H1 (cell line): ENCODE measurements around the gene DCP1B. TPM values are rescaled to one million over a fixed set of nuclear protein-coding genes. Genes with fewer than 3 reads are reported as not detected.

Source experiments
- ATF3 ChIP-seq: IDR thresholded peaks from 2 replicates; pipeline ENCODE4 v1.6.1; 2011; ENCODE audit warnings: low read depth, mild to moderate bottlenecking, low read length; ENCODE audit not compliant: insufficient read depth
- CBX8 ChIP-seq: fragments of 300-800, 300-1000 bp; sonication (generic); IDR thresholded peaks from 2 replicates; pipeline ENCODE4 v1.7.1; 2016; ENCODE audit warnings: low read depth, low read length, borderline replicate concordance
- RAD21 ChIP-seq, 2 experiments: IDR thresholded peaks in 1 of 2; conservative IDR thresholded peaks in 1 of 2; 2 replicates each; pipeline ENCODE4 v1.6.1; 2011; ENCODE audit warnings: low read depth in 2 of 2, low read length in 2 of 2, improper control_type of control experiment in 1 of 2, inconsistent platforms in 1 of 2, mild to moderate bottlenecking in 1 of 2, moderate library complexity in 1 of 2
- RBBP5 ChIP-seq: IDR thresholded peaks from 2 replicates; pipeline ENCODE4 v1.7.1; 2012; ENCODE audit warnings: low read depth, mild to moderate bottlenecking, inconsistent platforms, low read length, moderate library complexity, borderline replicate concordance
- RXRA ChIP-seq: IDR thresholded peaks from 2 replicates; pipeline ENCODE4 v1.6.1; 2011; ENCODE audit warnings: low read depth, mild to moderate bottlenecking, low read length, moderate library complexity; ENCODE audit not compliant: insufficient read depth
- polyA plus RNA-seq, 7 experiments: library from polyadenylated mRNA; depleted of rRNA in 3 of 7; stranded (reverse) in 5 of 7; unstranded in 2 of 7; fragments of >200 nt in 5 of 7; fragments of 200-250 nt in 2 of 7; gene quantifications; 1 replicate in 5 of 7; 2 replicates in 1 of 7; 4 replicates in 1 of 7; pipeline versions ENCODE4 v1.2.1 to v1.2.3, GENCODE V29; 2011 to 2013; ENCODE audit warnings: missing spikeins in 2 of 7, mixed read lengths in 2 of 7
- total RNA-seq: library from RNA; stranded (reverse); fragmentation: NEBNext Ultra II Directional; extraction: Animal tissue kit (Norgen Biotek cat#: 25700); gene quantifications from 2 replicates; pipeline ENCODE4 v1.2.1, GENCODE V29; 2021
- TF ChIP-seq, protein P1 (sequence below): IDR thresholded peaks from 2 replicates; pipeline ENCODE4 v1.6.1; 2012; ENCODE audit warnings: low read length, inconsistent platforms
- TF ChIP-seq, protein P2 (sequence below): IDR thresholded peaks from 2 replicates; pipeline ENCODE4 v1.6.1; 2011; ENCODE audit warnings: low read length, improper control_type of control experiment

The DCP1B gene
- total and polyA plus RNA-seq, 2 of the 8 experiments (the other 6 are each of a cell fraction or from before 2014, with no cell fraction given): 14.8 to 29.0 TPM

GRCh38 chr12:1917172-1918070, 86.8 kb downstream of the DCP1B start (continued):
- no peak for TF ChIP-seq CBX8
- no peak for TF ChIP-seq RBBP5
- TF ChIP-seq, protein P1, sequence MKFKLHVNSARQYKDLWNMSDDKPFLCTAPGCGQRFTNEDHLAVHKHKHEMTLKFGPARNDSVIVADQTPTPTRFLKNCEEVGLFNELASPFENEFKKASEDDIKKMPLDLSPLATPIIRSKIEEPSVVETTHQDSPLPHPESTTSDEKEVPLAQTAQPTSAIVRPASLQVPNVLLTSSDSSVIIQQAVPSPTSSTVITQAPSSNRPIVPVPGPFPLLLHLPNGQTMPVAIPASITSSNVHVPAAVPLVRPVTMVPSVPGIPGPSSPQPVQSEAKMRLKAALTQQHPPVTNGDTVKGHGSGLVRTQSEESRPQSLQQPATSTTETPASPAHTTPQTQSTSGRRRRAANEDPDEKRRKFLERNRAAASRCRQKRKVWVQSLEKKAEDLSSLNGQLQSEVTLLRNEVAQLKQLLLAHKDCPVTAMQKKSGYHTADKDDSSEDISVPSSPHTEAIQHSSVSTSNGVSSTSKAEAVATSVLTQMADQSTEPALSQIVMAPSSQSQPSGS: no peak
- no peak for TF ChIP-seq RAD21 (IDR thresholded peaks at IDR 0.05 in 1 of 2, conservative IDR thresholded peaks at IDR 0.05 in 1 of 2; ENCODE audit: low read depth in 2 of 2, low read length in 2 of 2)
- TF ChIP-seq, protein P2, sequence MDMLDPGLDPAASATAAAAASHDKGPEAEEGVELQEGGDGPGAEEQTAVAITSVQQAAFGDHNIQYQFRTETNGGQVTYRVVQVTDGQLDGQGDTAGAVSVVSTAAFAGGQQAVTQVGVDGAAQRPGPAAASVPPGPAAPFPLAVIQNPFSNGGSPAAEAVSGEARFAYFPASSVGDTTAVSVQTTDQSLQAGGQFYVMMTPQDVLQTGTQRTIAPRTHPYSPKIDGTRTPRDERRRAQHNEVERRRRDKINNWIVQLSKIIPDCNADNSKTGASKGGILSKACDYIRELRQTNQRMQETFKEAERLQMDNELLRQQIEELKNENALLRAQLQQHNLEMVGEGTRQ: no peak
- no peak for TF ChIP-seq ATF3
- no peak for TF ChIP-seq RXRA
- TF ChIP-seq, all 59 proteins: peak for 0
